HG02970 (cell line): ENCODE data around the gene LSAMP.

Experiments used
- ATAC-seq: cut with Tn5 transposase; IDR thresholded peaks from one replicate; pipeline ENCODE4 v1.9.1; 2021; ENCODE audit warnings: mild to moderate bottlenecking, moderate library complexity, moderate number of reproducible peaks; ENCODE audit not compliant: unreplicated experiment, low FRiP score

The LSAMP gene

DNA sequence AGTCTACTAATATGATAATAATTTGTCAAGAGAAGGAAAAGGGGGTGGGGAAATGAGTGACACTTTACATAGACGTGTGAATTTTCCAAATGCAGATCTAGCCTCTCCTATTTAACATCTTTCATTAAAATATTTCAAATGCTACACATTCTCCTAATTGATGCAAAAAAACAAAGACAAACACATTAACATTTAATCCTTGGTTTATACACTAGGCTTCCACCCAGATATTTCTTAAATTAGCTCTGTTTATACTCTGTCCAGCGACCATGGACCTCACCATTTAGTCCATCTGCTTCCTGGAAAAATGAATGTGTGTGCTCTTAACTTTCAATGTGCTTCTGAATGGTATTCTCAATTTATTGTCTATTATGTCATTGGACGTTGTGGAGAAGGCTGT, 409.9 kb downstream of the LSAMP start:
- ATAC-seq = no peak

DNA sequence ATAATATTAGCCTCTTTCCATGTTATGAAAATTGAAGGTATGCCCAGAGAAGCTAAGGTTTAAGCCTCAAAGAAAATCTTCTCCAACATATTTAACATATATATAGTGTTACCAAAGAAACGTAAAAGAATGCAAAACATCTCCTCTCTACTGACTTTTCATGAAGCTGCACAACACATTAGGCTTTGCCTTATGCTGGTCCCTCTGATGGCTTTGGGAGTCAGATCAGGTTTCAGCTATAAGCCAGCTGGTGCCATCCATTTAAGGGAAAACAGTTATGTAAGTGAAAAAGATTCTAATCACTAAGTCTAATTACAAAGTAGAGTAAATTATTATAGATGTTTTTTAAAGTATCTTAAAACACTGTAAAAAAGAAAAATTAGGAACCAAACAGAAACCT, 410.5 kb downstream of the LSAMP start:
- ATAC-seq = no peak

DNA sequence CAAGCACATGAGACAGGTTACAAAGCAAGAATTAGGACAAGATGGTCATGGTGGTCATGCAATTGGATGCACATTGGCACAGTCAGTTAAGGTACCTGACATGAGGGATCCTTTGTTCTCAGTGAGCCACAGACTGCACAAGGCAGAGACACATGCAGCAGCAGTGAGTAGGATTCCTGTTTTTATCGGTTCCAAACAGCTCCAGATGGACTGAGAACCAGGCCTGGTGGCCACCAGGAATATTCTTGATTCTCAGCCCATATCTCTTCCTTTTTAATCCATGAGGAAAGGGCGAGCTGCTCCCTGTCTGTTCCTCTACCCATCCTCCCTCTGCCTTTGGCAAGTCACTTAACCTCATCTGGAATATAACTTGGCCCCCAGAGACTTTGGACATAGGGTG, 411.2 kb downstream of the LSAMP start:
- no peak for ATAC-seq

DNA sequence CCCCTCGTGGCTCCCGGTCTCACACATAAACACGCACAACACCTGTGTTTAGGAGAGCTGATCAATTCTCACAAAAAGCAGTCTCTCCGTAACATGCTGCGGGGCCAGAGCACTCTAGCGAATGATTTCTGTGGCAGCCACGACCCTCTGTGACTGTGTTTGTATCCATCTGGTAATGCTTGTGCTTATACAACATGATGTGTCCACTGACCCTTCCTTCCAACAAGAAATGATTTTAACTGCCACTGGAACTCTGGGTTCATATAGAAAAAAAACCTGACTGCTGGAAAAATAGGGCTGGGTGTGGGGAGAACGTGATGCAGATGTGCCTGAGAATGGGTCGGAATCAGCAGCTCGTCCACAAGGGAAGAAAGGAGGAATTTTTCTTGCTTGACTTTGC, 411.8 kb downstream of the LSAMP start:
- ATAC-seq = no peak

DNA sequence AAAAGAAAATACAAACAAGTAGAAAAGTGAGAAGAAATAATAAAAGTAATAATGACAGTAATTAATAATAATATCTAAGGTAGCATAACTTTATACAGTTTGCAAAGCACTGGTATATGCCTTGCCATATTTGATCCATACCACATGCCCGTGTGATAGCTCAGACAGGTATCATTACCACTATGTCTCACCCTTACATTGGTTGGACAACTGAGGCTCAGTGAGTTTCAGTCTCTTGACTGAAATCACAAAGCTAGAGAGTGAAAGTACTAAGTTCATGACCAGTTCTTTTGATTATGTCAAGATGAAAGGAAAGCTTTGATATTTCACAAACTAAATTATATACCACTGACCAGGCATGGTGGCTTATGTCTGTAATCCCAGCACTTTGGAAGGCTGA, 413.1 kb downstream of the LSAMP start:
- ATAC-seq = no peak

DNA sequence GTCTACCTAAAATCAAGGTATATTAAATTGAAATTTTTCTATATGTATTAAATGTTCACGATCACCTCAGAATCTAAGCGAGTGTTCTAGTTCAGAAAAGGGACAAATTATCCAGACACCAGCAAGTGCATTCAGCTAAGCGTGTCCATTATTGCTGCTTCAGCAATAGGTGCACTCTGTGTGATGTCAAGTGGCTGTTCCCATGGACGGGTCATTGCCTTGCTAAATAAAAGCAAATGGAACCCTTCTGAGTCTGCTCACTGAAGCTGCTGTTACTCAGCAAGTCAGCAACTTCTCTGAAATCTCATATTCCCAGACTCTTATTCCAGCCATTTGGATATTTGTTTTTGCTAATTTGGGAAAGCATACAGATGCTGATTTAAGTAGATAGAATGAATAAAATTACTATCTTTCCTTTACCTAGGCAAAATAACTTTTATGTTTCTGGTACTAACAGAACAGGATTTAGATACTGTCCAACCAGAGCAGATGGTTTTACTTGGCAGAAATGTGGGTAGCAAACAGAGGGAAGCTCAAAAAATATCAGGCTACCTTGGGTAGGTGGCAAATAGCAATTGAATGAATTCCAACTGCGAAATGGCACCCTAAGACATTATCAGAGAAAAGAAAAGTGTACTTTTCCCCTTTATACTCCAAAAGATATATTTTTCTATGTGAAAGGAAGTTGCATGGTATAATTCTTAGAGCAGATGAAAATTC, 415.0 kb downstream of the LSAMP start:
- ATAC-seq = no peak

DNA sequence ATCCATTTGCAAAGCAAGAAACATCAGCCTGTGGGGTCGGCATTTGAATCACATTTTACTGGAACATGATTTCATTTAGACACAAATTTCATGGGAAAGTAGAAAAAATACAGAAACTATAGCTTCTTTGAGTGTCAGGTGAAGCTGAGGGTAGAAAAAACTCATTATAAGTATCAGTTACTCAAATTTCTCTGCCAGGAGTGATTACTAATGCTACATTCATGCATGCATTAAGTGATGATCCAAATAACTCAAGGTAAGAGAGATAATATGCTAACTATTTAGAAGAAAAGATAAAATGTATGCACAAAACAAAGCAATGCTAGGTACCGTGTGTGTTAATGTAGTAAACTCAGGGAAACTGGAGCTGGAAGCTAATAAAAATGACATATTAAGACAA, 416.0 kb downstream of the LSAMP start:
- no peak for ATAC-seq

DNA sequence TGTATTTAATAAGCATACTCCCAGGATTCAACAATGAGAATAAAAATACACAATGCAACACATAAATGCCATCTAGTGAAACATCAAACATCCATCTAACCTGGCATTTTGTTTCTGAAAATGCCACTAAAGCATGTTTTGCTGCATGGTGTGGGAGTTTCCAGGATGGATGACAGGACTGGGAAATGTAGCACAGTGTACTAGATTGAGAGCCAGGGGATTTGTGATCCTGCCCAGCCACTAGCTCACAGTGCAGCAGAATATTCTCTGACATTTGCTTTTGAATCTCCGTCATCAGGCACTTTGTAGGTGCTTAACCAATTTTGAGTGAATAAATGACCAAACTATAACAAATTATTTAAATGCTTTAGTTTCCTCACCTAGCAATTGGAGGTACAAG, 417.1 kb downstream of the LSAMP start:
- ATAC-seq = no peak

DNA sequence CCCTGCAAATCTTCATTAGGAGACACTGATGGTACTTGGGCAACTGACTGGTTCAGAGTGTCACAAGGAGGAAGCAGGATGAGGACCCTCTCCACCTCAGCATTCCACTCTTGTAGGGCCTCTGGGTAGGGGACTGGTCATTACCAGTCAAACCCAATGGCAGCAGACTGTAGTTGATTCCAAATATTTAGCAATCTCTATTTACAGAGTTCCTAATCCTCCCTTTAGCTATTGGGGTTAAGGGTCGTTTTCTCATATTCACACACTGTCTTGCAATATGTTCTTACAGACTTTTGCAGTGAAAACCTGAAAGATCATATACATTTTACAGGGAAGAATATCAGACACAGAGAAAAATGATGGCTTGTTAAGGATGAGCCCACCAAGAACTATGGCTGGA, 424.3 kb downstream of the LSAMP start:
- no peak for ATAC-seq

DNA sequence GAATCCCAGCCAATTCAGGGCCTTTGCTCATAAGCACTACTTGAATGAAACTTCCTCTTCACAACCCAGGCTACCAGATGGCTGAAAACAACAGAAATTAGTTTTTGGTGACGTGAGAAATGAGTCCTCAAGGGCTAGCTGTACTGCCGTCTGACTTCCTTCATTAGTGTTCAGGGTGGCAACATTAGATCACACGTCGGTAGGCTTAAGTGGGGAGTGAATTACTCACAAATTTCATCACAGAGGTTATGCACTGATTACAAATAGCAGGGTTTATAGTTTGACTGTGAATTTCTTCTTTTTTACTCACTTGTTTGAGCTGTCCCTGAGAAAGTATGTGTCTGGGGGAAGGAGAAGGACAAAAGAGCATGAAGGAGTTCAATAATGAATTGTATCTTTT, 424.8 kb downstream of the LSAMP start:
- no peak for ATAC-seq

DNA sequence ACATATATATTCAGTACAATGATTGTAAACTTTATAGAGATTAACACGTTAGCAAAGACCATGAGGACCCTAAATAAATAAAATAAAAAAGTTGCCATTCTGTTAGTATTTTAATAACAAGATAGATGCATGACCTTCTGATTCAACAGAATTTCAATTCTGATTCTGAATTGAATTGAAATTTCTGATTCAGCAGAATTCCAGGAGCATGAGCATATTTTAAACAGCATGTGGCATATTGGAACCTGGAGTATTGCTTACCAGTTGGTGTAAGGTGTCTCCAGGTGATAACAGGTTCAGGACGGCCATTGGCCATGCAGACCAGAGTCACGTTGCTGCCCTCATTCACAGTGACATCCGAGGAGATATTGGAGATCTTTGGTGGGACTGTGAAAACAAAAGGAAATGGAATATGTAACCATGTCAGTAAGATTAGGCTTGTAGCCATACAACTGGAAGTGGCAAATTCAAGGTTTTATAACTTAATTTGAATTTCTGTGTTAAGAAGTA, 426.0 kb downstream of the LSAMP start:
- ATAC-seq = no peak

DNA sequence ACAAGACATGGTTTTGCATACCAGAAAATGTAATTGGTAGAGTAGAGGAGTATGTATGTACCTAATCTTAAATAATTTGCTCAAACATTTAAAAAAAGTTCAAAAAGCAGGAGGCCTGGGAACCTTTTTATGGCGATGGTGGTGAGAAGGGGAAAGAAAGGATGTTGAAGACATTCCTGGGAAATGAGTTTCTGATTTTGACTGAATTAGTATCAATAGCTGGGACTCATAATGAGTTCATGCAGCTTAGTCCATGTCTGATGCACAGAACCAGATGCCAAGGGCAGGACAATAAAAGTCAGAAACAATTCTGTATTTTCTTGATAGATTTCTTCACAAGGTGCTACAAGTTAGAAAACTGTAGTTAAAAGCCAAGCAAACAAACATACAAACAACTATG, 426.6 kb downstream of the LSAMP start:
- ATAC-seq = no peak

DNA sequence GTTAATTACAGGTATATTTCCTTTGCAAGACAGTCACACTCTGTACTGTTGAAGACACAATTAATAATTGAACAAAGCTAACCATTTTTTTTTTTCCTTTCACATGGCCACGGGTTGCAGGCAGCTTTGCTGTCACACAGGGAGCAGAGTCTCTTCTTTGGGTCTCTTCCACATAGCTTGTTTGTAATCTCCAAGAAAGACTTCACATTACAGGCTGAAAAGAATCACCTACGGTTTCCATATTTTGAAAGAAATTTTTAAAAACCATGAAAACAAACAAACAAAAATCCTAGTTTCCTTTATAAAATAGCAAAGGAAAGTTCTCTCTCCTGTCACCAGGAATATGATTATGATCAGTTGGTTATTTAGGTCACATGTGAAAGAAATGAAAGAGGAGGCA, 429.4 kb downstream of the LSAMP start:
- ATAC-seq = no peak

DNA sequence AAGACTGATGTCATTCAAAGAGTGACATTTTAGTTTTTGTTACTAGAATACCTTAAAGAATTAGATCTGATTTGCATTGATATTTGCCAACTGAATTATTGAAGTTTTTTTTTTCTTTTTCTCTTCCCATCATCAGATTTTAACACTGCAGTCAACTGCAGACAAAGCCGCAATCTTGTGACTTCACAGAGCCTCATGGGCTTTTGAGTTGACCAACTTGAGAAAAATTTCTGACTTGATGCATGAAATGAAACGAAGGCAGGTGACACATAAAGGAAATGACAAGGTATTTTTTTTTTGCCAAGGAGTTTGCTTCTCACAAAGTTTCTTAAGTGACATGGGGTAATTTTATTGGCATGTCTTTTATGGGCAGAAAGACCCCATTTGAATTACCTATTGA, 438.3 kb downstream of the LSAMP start:
- ATAC-seq = no peak

DNA sequence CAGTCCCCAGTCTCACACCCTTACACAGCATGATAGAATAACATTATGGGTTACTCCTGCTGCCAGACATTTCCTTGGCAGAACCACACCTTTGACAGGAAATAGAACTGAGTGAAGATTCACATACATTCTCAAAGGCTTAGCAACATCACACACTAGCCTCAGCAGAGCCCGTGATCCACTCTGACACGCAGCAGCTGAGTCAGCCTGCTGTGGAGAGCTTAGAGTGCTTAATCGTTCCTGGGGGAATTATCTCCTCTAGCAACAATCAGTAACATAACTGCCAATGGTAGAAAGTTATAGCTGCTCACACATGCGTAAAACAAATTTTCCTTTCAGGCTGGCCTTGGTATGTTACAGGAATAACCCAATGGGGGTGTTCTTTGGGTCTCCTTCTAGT, 439.9 kb downstream of the LSAMP start:
- ATAC-seq = no peak

DNA sequence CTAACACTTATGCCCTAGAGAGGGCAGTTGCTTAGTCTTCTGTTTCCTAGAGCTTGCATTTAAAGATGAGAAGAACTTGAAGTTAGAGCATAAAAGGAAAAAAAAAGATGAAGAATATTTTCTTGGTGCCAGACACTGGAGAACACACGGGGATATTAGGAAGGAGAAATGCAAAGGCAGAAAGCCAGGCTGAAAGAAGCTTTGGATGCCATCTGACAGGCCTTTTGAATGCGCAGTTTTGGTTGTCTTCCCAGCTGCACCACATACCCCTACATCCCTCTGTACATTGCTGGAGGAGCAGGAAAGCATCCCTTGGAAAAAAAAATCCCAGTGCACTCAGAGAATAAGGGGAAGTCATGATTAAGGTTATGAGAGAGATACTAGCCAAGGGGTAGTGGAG, 443.1 kb downstream of the LSAMP start:
- no peak for ATAC-seq

DNA sequence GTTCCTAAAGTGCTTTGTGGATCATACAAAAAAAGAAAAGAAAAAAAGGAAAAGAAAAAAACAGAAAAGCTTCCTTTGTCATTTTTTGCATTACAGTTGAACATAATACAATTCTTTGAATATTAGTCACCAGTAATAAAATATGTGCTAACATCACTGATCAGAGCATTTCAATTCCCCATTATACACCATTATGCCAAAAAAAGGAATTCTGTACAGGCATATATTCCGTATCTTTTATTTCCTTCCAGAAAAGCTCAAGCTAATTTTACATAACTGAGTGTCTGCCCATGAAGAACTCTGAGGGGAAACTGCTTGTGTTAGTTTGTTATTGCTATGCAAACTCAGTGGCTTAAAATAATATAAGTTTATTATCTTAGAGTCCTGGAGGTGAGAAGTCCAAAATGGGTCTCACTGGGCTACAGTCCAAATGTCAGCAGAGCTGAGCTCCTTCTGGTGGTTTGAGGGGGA, 444.1 kb downstream of the LSAMP start:
- ATAC-seq = no peak

DNA sequence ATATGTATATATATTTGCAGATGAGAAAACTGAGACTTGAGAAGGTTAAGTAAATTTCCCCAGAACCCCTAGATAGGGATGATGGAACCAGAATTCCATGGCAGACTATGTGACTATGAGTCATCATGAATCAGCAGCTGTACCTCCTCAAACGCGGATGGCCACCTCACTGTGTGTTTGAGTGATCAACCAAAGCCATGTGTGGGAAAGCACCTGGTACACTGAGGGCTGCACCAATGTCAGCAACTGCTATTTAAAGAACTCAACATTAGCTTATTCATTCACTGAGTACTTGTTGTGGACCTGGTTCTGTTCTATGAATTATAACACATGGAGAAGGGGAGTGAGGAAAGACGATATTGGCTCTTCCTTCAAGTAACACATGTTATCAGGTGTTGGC, 445.0 kb downstream of the LSAMP start:
- peak; percentile 52 for ATAC-seq

DNA sequence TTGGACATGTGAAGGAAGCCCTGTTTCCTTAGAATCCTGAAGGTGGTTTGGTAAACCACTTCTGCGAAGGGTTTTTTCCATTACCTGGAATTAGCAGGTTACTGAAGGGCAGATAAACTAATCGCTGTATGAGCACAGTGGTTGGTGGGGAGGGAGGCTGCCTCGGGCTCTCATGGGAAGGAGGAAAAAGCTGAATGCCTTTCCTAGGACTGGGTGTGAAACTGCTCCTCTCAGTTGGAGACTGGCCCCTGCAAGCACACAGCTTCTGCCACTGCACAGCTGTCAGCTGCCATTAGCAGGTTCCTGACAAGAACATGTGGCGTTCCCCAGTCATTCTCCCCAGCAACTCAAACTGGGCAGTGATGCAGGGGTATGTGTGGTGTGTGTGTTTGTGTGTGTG, 445.7 kb downstream of the LSAMP start:
- ATAC-seq = no peak

DNA sequence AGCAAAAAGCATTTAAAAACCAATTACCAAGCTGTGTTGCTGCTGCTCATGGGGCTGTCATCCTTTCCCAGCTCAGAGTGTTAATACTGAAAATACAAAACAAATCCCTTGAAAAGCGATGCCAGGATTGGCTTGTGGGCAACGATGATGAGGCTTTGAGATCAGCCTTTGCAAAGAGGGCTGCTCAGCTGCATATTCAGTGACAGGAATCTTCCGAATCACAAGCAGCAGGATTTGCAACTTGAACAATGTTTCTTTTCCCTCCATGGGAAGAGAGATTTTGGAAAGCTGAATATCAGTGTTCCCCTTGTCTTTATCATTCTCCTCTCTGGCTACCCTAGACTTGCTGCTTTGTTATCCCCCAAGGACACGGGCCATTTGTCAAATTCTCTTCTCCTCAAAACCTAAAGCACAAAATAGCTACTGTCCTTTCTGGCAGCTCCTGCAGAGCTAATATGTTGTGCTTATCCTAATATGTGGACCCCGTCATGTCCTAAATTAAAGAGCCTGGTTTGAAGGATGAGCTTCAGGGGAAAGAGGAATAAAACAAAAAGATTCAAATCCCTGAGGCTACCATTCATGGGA, 446.2 kb downstream of the LSAMP start:
- ATAC-seq = no peak

DNA sequence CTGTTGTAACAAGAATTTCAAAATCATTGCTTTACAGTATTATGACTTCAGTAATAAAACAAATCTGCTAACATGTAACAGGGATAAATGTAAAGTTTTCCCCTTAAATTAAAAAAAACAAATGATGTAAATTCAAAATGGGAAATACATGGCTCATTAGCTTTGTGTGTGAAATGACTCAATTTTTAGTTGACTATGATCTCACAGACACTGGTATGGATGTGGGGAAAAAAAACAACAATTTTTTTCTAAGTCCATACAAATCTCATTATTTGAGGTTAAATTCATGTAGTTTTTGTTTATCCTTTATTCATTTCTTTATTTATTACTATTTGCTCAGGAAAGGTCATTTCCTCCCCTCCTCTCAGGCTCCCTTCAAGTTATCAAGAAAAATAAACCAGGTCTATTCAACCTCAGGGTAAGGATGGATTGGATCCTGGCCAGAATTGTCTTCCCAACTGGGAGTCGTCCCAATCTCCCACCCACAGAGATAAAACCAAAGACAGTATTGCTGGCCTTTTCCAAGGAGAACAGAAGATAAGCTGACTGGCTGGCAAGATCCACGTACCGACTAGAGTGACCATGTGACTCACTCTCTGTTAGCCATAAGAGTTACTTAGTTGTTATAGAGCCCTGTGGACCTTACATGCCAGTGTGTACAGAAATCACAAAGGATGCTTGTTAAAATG, 448.7 kb downstream of the LSAMP start:
- ATAC-seq = no peak

DNA sequence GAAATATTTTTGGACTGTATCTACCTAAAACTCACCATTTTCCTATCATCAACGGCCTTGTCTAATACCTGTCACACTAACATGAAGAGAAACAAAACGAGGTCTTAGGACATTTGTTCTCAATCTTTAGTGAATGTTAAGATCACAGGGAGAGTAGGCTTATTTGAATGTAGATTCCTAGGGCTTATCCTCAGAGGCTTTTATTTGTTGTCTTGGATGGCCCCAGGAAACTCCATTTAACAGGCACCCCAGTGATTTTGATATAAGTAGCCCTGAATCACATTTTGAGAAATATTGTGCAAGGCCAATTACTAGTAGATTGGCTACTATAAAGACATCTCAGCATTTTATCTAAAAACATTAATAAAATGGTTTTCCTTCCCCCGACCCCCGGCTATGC, 454.6 kb downstream of the LSAMP start:
- ATAC-seq = no peak
